KOPT-K1 (cell line): ENCODE measurements around the gene CPED1.
"Not testable (repeated sequence)": the region's sequence is repeated elsewhere in the genome, so short reads cannot be mapped to it uniquely, and the experiment has no call there.

Experiments
- H3K27ac ChIP-seq: fragments of 200-600 bp; sonication (generic); 2 replicates; pipeline ENCODE4 v1.5.1; 2016; ENCODE audit warnings: antibody characterized with exemption, mild to moderate bottlenecking, low read depth, low read length; ENCODE audit not compliant: poor library complexity, severe bottlenecking
- H3K36me3 ChIP-seq: fragments of 200-600 bp; sonication (generic); 2 replicates; pipeline ENCODE4 v1.5.1; 2017; ENCODE audit warnings: antibody characterized with exemption, mild to moderate bottlenecking, low read length, moderate library complexity; ENCODE audit not compliant: insufficient read depth
- H3K9me3 ChIP-seq: fragments of 200-600 bp; sonication (generic); 2 replicates; pipeline ENCODE4 v1.5.1; 2017; ENCODE audit warnings: antibody characterized with exemption, low read length, mild to moderate bottlenecking; ENCODE audit not compliant: insufficient read depth, poor library complexity, severe bottlenecking

CPED1 gene

DNA sequence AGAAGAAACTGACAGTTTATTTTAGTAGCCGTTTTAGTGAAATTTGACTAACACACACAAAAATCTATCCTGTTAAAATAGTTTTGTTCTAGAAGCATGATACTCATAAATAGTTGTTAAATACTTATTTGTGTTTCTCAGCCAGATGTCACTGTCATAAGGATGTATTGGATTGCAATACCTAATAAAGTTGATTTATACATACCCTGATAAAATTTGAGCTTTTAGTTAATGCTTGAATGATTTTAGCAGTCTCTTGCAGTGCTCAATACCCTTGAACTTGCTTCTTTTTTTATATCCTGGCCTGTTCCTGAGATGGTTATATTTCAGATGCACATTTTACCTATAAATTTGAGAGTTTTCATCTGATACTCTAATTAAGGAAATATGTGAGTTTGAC, 27.8 kb upstream of the CPED1 start:
- H3K9me3 ChIP-seq: no peaks in the 10 kb centered on the region
- H3K36me3 ChIP-seq: peaks cover 51% of the 10 kb centered on the region
- no peak overlapping the region for H3K27ac ChIP-seq

DNA sequence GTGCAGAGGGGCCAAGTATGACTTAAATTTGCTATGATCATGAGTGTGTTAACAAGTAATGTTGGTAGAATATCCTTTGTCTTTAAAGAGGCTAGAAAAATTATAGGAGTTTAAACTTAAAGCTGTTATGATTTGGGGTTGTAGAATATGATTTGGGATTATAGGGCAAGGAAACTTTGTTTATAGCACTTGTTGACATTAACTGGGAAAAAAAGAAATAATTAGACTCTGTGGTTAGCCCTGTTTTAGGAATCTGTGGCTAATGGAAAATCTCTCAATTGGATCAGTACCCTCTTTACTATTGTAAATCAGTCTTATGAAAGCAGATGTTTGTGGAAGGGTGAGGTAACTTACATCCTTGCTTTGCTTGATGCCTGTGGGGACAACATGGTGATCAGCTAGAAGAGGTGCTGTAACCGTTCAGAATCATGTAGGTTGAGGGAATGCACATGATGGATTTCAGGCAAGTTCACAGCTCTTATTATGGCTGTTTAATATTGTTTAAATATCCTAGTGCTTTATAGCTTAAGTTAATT, 26.8 kb upstream of the CPED1 start:
- no peak overlapping the region for H3K27ac ChIP-seq
- H3K9me3 ChIP-seq: no peaks in the 10 kb centered on the region
- peaks cover 51% of the 10 kb centered on the region for H3K36me3 ChIP-seq

DNA sequence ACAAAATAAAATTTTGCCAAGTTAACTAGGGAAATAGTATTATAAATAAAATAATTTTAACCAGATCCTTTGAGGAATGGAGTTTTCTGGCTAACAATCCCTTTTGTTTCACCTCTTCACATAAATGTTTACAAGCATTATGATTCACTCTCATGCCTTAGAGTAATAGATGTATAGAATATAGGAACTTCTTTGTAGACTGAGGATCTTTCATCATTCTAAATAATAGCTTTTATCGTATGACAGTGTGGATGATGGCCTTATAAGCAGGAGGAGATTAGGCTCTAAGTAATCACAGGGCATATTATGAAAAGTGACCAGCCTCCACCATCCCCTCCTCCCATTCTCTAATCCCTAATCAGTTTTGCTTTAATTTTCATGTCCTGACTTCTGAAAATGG, 24.4 kb upstream of the CPED1 start:
- Histone ChIP-seq H3K9me3 (no peaks in the 10 kb centered on the region), H3K27ac (no peak overlapping the region), H3K36me3 (peaks cover 57% of the 10 kb centered on the region)

DNA sequence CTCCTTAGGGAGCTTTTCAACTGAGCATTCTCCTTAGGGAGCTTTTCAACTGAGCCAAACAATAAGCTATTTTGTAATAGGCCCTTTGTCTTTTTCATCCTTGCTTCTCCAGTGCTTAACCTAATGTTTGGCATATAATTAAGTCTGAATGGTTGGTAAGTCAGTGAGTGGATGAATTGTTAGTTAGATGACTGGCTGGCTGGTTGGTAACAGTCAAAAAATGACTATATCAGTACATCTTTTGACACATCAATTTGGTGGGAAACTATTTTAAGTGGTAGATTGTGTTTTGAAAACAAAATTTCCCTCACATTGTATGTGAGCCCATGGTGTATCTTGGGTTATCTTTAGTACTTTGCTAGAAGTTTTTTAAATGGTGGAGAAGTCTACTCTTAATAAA, 21.6 kb upstream of the CPED1 start:
- Histone ChIP-seq H3K9me3 (no peaks in the 10 kb centered on the region), H3K27ac (no peak overlapping the region), H3K36me3 (peaks cover 79% of the 10 kb centered on the region)

DNA sequence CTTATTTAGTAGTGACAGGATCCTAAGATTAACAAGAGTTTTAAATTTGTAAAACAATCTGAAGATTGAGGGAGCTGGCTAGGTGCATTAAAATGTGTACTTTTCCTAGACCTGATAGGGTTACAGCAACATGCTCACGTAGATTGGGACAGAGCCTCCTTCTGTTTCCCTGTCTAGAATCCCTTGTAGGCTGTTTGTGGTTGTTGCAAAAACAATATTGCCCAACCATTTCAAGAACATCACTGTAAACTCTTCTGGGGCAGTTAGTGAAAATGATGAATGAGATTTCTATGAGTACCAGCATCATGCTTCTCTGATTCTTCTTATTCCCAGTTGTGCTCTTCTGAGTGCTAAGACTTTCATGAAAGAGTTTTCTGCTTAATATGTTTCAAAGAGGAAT, 14.7 kb upstream of the CPED1 start:
- Histone ChIP-seq H3K36me3 (peaks cover 78% of the 10 kb centered on the region), H3K27ac (no peak overlapping the region), H3K9me3 (no peaks in the 10 kb centered on the region)

DNA sequence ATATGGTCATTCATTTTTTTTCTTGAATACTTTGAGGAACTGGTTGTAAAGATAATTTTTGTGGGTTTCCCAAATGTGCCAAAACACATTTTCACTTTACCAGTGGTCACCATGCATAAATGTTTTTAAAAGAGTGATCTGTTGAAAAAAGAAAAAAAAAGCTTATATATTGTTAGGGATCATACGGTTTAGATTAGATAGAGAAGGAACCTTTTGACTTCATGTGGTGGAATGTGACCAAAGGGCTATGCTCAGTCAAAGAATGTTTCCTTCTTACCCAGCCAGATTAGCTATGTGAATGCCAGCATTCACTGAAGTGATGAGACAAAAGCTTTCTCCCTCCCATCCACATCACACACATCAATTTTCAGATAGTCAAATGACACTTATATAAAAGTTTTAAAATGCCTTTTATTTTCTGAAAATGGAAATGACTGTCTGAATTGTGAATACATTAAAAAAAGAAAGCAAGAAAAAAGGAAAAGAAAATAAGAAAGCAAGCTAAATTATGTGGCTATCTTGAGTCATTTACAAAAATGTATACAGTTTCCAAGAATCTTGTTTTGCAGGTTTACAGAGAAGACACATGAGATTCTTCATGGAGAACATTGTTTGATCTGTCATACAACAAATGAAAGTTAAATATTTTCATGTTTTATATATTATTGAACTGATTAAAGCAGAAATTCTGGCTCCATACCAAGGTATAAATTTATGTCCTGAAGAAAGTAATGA, 8.6 kb upstream of the CPED1 start:
- H3K36me3 ChIP-seq: peaks cover 18% of the 10 kb centered on the region
- no peaks in the 10 kb centered on the region for H3K9me3 ChIP-seq
- H3K27ac ChIP-seq: no peak overlapping the region

DNA sequence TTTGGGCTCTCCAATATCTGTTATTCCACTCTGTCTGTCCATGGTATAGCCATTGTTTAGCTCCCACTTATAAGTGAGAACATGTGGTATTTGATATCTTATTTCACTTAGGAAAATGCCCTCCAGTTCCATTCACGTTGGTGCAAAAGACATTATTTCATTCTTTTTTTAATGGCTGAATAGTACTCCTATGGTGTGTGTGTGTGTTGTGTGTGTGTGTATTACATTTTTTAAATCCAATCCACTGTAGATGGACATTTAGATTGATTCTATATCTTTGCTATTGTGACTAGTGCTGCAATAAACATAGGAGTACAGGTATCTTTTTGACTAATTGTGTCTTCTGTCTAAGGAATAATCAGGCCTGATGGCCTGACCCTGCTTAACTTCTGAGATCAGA, 7.4 kb upstream of the CPED1 start:
- peaks cover 8% of the 10 kb centered on the region; the same call in 1 of the 2 replicates for H3K36me3 ChIP-seq
- no peaks in the 10 kb centered on the region for H3K9me3 ChIP-seq
- H3K27ac ChIP-seq: no peak overlapping the region

DNA sequence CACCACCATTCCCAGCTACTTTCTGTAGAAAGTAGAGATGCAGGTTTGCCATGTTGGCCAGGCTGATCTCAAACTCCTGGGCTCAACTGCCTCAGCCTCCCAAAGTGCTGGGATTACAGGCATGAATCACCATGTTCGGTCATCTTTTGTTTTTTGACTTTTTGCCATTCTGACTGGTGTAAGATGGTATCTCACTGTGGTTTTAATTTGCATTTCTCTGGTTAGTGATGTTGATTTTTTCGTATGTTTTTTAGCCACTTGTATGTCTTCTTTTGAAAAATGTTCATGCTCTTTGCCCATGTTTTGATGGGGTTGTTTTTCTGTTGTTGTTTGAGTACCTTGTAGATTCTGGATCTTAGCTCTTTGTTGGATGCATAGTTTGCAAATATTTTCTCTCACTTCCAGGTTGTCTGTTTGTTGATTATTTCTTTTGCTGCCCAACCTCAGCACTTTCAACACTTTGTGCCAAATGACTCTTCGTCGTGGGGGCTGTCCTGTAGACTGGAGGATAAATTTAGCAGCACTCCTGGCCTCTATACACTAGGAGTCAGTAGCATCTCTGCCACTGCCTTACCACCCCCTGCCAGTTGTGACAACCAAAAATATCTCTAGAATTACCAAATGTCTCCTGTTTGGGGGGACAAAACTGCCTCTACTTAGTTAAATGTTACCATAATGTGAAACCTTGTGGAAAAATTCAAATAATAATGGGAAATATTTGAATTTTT, 6.5 kb upstream of the CPED1 start:
- Histone ChIP-seq H3K36me3 (no peaks in the 10 kb centered on the region), H3K27ac (no peak overlapping the region), H3K9me3 (no peaks in the 10 kb centered on the region)

DNA sequence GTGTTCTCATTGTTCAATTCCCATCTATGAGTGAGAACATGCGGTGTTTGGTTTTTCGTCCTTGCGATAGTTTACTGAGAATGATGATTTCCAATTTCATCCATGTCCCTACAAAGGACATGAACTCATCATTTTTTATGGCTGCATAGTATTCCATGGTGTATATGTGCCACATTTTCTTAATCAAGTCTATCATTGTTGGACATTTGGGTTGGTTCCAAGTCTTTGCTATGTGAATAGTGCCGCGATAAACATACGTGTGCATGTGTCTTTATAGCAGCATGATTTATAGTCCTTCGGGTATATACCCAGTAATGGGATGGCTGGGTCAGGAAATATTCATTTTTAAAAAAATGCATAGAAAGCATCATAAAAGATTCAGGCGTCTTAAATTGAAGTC, 4.9 kb upstream of the CPED1 start:
- not testable (repeated sequence) for H3K27ac ChIP-seq, H3K36me3 ChIP-seq, H3K9me3 ChIP-seq

DNA sequence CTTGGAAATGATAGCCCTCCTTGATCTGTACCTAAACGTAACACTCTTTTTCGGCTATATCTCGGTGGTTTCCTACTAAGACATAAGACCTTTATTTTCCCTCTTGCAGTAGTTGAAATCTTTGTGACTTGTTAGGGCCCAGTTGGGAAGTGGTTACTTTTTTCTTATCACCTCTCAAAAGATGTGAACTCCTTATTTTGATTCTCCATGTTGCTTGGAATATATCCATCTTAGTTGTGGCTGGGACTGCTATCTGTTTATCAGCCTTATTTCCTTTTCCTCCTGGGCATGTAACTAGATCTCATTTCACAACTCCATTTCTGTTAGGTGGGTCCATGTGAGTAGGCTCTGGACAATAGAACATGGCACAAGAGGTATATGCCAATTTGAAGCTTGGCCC, 4.1 kb upstream of the CPED1 start:
- no peak overlapping the region for H3K27ac ChIP-seq
- no peaks in the 10 kb centered on the region for H3K36me3 ChIP-seq
- no peaks in the 10 kb centered on the region for H3K9me3 ChIP-seq

DNA sequence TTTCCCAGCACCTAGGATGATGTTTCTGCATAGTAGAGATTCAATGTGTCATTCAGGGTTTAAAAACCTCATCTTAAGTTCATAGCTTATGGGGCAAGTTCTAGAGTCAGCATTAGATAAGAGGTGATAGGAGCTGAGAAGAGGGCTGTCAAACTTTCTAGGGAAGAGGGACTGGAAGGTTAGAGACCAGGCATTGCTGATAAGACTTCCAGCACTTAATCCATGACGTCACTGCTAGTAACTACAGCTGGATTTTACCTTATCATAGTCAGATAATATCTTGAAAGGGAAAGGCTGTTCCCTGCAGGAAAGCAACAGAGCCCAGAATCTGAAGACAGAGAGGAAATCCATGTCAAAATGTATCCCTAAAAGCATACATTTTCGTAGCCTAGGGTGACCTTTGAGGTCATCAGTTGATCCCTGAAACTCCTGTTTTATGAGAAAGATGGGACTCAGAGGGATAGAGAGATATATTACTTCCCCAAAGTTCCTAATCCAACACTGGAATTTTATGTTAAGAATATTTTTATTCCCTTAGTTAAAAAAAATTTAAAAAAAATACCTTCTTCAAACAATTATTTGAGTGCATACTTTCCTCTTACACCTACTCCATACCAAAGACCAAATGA, 3.3 kb upstream of the CPED1 start:
- no peaks in the 10 kb centered on the region for H3K9me3 ChIP-seq
- H3K27ac ChIP-seq: no peak overlapping the region
- H3K36me3 ChIP-seq: no peaks in the 10 kb centered on the region

DNA sequence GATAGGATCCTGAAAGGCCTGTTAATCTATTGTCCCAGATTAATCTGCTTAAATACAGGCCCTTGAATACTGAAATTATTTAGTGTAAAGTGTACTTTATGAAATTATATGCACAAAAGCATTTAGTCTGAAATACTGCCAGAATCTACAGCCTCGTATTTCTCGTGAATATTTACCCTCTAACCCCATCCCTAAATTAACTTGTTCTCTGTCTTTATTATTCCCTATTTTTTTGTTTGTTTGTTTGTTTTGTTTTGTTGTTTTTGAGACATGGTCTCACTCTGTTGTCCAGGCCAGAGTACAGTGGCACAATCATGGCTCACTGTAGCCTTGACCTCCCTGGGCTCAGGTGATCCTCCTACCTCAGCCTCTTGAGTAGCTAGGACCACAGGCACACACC, 2.7 kb upstream of the CPED1 start:
- Histone ChIP-seq H3K9me3 (no peaks in the 10 kb centered on the region), H3K27ac (no peak overlapping the region), H3K36me3 (no peaks in the 10 kb centered on the region)

DNA sequence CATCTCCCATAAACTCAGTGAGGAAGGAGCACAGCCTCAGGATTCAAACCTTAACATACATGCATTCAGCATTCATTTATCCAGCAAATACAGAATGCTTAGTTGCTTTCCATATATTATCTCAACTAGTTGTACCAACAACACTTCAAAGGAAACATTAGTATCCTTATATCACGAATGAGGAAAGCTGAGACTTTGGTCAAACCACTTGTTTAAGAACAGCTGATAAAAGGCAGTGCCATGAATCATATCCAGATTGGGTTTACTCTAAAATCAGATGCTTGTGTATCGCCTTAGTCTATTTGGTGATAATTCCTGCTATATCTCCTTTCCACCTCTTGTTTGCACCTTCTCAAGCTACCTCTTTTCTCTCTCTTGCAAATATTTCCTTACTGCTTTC, 1.9 kb upstream of the CPED1 start:
- Histone ChIP-seq H3K36me3 (no peaks in the 10 kb centered on the region), H3K27ac (no peak overlapping the region), H3K9me3 (no peaks in the 10 kb centered on the region)

DNA sequence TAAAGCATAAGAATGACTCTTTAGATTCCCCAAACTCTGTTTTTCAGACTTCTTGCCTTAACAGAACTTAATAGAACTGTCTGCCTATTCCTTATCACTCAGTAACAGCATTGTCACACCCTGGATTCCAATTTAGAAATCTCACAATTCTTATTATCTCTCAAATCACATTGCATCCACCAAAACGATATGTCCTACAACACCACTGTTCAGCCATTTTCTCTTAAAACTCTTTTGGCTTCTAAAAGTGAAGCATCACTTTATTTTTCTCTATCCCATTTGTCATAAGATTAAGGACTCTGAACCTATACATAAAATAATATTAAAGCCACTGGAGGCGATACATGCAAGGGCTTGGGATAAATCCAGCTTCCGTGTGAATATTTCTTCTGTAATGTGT, 1.2 kb upstream of the CPED1 start:
- no peak overlapping the region for H3K27ac ChIP-seq
- no peaks in the 10 kb centered on the region for H3K36me3 ChIP-seq

DNA sequence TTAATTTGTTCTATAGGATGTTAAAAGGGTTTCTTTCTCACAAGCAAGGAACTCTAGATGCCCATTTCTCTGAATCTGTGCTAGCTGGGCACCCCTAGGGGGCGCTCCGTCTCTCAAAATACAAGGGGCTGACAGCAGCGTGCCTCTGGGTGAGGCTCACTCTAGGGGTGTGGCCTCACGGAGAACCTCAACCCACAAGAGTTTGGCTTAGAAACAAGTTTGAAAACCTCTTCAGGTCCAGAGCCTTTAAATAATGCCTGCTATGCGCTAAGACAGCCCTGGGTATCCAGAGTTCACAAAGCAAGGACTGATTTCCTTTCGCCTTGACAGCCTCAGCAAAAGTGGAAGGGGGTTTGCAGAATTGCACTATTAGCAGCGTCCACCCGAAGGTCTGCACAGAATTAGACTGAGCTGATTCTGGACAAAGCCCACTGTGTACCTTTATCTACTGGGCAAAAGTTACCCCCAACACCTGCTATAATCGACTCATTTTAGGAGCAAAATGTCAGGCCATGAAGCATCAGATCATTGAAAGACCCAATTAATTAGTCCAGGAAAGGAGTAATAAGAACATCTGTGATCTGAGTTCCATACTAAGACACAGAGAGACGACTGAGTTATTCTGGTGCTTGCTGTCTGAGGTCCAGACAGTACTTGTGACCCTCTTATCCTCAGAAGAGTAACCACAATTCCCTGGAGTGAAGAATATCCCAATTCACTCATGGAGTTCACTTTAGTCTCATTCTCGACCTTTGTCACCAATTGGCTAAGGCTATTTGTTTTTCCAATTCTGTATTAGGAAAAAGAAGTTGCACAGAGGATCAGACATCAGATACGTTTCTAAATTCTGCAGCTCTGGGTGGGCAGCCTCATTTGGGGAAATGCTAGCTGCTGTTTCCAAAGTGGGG, 574 bp upstream of the CPED1 start:
- Histone ChIP-seq H3K9me3 (no peaks in the 10 kb centered on the region), H3K36me3 (no peaks in the 10 kb centered on the region), H3K27ac (no peak overlapping the region)

More for the DNA sequence above, 1.2 kb upstream of the CPED1 start:
- H3K9me3 ChIP-seq: no peaks in the 10 kb centered on the region
